DOHH2 (cell line): ENCODE results near the gene MICAL3.

Experiments used
- EZH2phosphoT487 ChIP-seq: fragments of 200-600 bp; sonication (generic); IDR thresholded peaks from 2 replicates; pipeline ENCODE4 v1.6.1; 2017; ENCODE audit warnings: borderline replicate concordance, mild to moderate bottlenecking, antibody characterized with exemption, low read length, moderate library complexity, mixed read lengths
- TF ChIP-seq, protein P1 (sequence below): fragments of 200-600 bp; sonication (generic); IDR thresholded peaks from one replicate; pipeline ENCODE4 v1.5.1; 2014; ENCODE audit warnings: antibody characterized with exemption, mild to moderate bottlenecking, low read depth, low read length; ENCODE audit not compliant: poor library complexity, severe bottlenecking

- TF ChIP-seq, protein P1, sequence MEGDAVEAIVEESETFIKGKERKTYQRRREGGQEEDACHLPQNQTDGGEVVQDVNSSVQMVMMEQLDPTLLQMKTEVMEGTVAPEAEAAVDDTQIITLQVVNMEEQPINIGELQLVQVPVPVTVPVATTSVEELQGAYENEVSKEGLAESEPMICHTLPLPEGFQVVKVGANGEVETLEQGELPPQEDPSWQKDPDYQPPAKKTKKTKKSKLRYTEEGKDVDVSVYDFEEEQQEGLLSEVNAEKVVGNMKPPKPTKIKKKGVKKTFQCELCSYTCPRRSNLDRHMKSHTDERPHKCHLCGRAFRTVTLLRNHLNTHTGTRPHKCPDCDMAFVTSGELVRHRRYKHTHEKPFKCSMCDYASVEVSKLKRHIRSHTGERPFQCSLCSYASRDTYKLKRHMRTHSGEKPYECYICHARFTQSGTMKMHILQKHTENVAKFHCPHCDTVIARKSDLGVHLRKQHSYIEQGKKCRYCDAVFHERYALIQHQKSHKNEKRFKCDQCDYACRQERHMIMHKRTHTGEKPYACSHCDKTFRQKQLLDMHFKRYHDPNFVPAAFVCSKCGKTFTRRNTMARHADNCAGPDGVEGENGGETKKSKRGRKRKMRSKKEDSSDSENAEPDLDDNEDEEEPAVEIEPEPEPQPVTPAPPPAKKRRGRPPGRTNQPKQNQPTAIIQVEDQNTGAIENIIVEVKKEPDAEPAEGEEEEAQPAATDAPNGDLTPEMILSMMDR: peak; percentile 84
- no peak for TF ChIP-seq EZH2phosphoT487
These were observed 238.9 kb downstream of the MICAL3 start for GRCh38 chr22:17785185-17786184.
